Measurements from ENCODE around the gene SLIT2.

Gene SLIT2

GRCh38 chr4:20265726-20266125 lies 14.0 kb downstream of the SLIT2 start:
- H3K9ac ChIP-seq (ENCODE audit: insufficient read length, low read depth), result no peak overlapping the region
- H3K4me3 ChIP-seq (ENCODE audit: insufficient read length, low read depth), result no peak overlapping the region
- H3K4me1 ChIP-seq (ENCODE audit: insufficient read depth, insufficient read length), result no peaks in the 10 kb centered on the region
- no peak for TF ChIP-seq YY1 (IDR thresholded peaks at IDR 0.05; ENCODE audit: insufficient read depth, insufficient read length)
- no peak for TF ChIP-seq SUZ12 (IDR thresholded peaks at IDR 0.05; ENCODE audit: extremely low read depth, insufficient read depth, insufficient read length)
- TF ChIP-seq ZNF274 (IDR thresholded peaks at IDR 0.05; ENCODE audit: low read depth, low read length), result no peak
- H3K27me3 ChIP-seq (ENCODE audit: insufficient read depth, insufficient read length), result no peaks in the 10 kb centered on the region
- no peaks in the 10 kb centered on the region for H3K36me3 ChIP-seq (ENCODE audit: insufficient read depth, insufficient read length, low read length)
- no peaks in the 10 kb centered on the region for H3K9me3 ChIP-seq (ENCODE audit: insufficient read depth, low read length)
- no peak for DNase-seq (ENCODE audit: low read depth, low spot score)

DNA sequence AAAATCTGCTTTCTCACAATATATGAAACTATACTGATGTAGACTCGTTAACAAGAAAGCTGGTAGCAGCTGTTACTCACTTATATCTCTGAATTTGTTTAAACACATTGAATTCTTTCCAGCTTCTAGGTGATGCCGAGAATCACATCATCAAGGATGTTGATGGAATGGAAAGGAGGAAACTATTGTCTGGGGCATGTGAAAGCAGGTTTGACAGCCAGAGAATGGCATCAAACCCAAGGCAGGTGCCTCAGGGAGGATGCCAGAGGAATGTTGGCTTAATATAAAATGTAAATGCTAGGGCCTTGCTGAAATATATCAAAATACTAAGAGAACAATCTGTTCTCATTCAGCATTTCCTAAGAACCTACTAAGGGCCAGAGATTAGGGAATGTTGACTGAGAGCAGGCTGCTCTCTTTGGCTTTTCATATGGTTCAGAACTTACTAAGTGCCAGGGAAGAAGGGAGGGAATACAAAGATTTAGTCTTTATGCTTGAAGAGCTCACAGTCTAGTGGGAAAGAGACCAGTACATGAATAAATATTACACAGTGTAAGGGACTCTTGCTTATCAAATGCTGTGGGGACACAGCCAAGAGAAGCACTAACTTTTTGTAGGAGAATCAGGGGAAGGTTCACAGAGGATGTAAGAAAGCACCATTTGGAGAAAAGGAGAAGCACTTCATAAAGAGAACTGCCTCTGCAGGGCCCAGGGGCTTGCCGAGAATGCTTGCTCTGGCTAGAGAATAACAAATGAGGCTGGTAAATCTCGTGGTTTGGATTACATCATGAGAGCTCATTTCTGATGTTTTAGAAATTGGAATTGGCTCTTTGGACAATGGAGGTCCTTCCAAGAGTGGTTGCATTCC lies 14.7 kb downstream of the SLIT2 start:
- no peak overlapping the region for H3K9ac ChIP-seq (ENCODE audit: insufficient read length, low read depth)
- H3K27me3 ChIP-seq (ENCODE audit: insufficient read depth, insufficient read length), result no peaks in the 10 kb centered on the region
- no peaks in the 10 kb centered on the region for H3K9me3 ChIP-seq (ENCODE audit: insufficient read depth, low read length)
- no peak overlapping the region for H3K4me3 ChIP-seq (ENCODE audit: insufficient read length, low read depth)
- H3K4me1 ChIP-seq (ENCODE audit: insufficient read depth, insufficient read length), result no peaks in the 10 kb centered on the region
- no peaks in the 10 kb centered on the region for H3K36me3 ChIP-seq (ENCODE audit: insufficient read depth, insufficient read length, low read length)
- DNase-seq (ENCODE audit: low read depth, low spot score), result no peak
- TF ChIP-seq ZNF274 (IDR thresholded peaks at IDR 0.05; ENCODE audit: low read depth, low read length), result no peak

DNA sequence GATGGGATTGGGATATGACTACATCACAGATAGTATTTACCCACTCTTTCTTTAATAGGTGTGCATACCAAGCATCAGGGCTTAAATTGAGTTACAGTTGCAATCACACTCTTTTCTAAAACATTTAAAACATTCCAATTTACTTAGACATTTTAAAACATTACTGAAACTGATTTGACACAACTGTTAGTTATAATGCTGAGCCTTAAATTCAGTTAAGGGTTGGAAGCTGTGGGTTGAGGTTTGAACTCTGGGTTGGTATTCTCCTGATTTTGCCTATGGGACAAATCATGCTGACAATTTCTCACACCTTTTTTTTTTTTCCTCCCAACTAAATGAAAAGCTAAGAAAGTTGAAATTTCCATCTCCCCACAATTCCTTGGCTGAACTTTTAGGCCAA lies 16.3 kb downstream of the SLIT2 start:
- no peak overlapping the region for H3K4me3 ChIP-seq (ENCODE audit: insufficient read length, low read depth)
- TF ChIP-seq SUZ12 (IDR thresholded peaks at IDR 0.05; ENCODE audit: extremely low read depth, insufficient read depth, insufficient read length) (no peak), YY1 (IDR thresholded peaks at IDR 0.05; ENCODE audit: insufficient read depth, insufficient read length) (no peak), ZNF274 (IDR thresholded peaks at IDR 0.05; ENCODE audit: low read depth, low read length) (no peak)
- H3K4me1 ChIP-seq (ENCODE audit: insufficient read depth, insufficient read length), result no peaks in the 10 kb centered on the region
- no peaks in the 10 kb centered on the region for H3K27me3 ChIP-seq (ENCODE audit: insufficient read depth, insufficient read length)
- H3K9ac ChIP-seq (ENCODE audit: insufficient read length, low read depth), result no peak overlapping the region
- no peaks in the 10 kb centered on the region for H3K36me3 ChIP-seq (ENCODE audit: insufficient read depth, insufficient read length, low read length)
- no peak for DNase-seq (ENCODE audit: low read depth, low spot score)
- H3K9me3 ChIP-seq (ENCODE audit: insufficient read depth, low read length), result no peaks in the 10 kb centered on the region

DNA sequence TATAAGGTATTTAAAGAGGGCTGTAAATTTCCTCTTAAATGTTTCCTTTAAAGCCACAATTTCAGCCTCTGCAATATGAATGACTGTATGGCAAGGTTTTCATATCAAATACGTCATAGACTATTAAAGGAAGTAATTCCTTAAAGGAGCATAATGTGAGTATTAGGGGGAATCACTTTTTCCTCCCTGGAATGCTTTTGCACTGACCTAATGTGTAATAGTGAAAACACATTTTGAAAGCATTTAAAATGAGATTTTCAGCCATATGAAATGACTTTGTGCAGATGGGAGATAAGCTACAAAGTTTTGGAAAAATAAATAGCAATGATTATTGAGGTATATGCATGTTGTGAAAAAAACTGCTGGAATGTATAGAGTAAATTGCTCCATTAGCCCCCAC lies 17.6 kb downstream of the SLIT2 start:
- Histone ChIP-seq H3K9me3 (ENCODE audit: insufficient read depth, low read length) (no peaks in the 10 kb centered on the region), H3K36me3 (ENCODE audit: insufficient read depth, insufficient read length, low read length) (no peaks in the 10 kb centered on the region), H3K27me3 (ENCODE audit: insufficient read depth, insufficient read length) (no peaks in the 10 kb centered on the region), H3K4me3 (ENCODE audit: insufficient read length, low read depth) (no peak overlapping the region), H3K4me1 (ENCODE audit: insufficient read depth, insufficient read length) (no peaks in the 10 kb centered on the region), H3K9ac (ENCODE audit: insufficient read length, low read depth) (no peak overlapping the region)
- TF ChIP-seq SUZ12 (IDR thresholded peaks at IDR 0.05; ENCODE audit: extremely low read depth, insufficient read depth, insufficient read length) (no peak), YY1 (IDR thresholded peaks at IDR 0.05; ENCODE audit: insufficient read depth, insufficient read length) (no peak), ZNF274 (IDR thresholded peaks at IDR 0.05; ENCODE audit: low read depth, low read length) (no peak)
- no peak for DNase-seq (ENCODE audit: low read depth, low spot score)

DNA sequence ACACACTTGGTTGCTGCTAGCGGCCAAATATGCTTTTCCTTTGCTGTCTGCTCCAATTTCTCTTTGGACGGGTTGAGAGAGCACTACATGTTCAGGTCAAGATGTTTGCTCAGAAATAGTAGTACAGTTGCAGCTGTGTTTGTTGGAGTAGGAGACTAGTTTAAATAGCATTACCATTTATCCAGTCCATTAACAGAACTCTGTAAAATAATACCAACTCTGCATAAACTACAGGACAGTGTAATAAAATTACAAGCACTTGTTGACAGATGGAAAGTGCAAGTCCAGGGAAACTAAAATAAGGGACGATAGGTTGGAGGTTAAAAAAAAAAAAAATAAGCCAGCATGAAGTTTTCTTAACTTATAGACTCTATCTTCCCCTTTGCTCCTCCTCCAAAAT lies 20.2 kb downstream of the SLIT2 start:
- Histone ChIP-seq H3K4me3 (ENCODE audit: insufficient read length, low read depth) (no peak overlapping the region), H3K4me1 (ENCODE audit: insufficient read depth, insufficient read length) (no peaks in the 10 kb centered on the region), H3K36me3 (ENCODE audit: insufficient read depth, insufficient read length, low read length) (no peaks in the 10 kb centered on the region), H3K9ac (ENCODE audit: insufficient read length, low read depth) (no peak overlapping the region), H3K27me3 (ENCODE audit: insufficient read depth, insufficient read length) (no peaks in the 10 kb centered on the region), H3K9me3 (ENCODE audit: insufficient read depth, low read length) (no peaks in the 10 kb centered on the region)
- no peak for DNase-seq (ENCODE audit: low read depth, low spot score)
- TF ChIP-seq SUZ12 (IDR thresholded peaks at IDR 0.05; ENCODE audit: extremely low read depth, insufficient read depth, insufficient read length) (no peak), ZNF274 (IDR thresholded peaks at IDR 0.05; ENCODE audit: low read depth, low read length) (no peak), YY1 (IDR thresholded peaks at IDR 0.05; ENCODE audit: insufficient read depth, insufficient read length) (no peak)

DNA sequence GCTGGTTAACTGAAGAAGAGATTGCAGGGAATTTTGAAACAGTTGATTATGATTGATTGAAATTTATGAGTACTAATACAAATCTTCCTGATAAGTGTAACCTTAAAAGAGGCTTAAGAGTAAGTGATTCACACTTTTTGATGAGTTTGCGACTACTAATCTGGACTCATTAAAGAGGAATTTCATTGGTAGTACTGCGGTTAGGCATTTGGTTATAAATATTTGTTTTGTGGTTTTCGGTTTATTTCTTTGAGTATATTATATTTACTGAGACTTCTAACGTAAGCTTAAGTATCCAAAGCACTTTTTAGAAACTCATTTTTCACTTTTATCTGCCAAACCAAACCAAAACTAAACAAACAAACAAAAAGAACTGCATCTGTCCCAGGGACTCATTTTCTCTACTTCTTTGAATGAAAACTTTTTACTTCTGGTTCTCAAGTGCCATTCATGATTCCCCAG lies 20.7 kb downstream of the SLIT2 start:
- no peaks in the 10 kb centered on the region for H3K4me1 ChIP-seq (ENCODE audit: insufficient read depth, insufficient read length)
- H3K9me3 ChIP-seq (ENCODE audit: insufficient read depth, low read length), result no peaks in the 10 kb centered on the region
- DNase-seq (ENCODE audit: low read depth, low spot score), result no peak
- H3K9ac ChIP-seq (ENCODE audit: insufficient read length, low read depth), result no peak overlapping the region
- H3K36me3 ChIP-seq (ENCODE audit: insufficient read depth, insufficient read length, low read length), result no peaks in the 10 kb centered on the region
- no peaks in the 10 kb centered on the region for H3K27me3 ChIP-seq (ENCODE audit: insufficient read depth, insufficient read length)
- H3K4me3 ChIP-seq (ENCODE audit: insufficient read length, low read depth), result no peak overlapping the region
- TF ChIP-seq ZNF274 (IDR thresholded peaks at IDR 0.05; ENCODE audit: low read depth, low read length), result no peak
- no peak for TF ChIP-seq SUZ12 (IDR thresholded peaks at IDR 0.05; ENCODE audit: extremely low read depth, insufficient read depth, insufficient read length)
- no peak for TF ChIP-seq YY1 (IDR thresholded peaks at IDR 0.05; ENCODE audit: insufficient read depth, insufficient read length)

GRCh38 chr4:20273793-20274192 lies 22.1 kb downstream of the SLIT2 start:
- H3K4me1 ChIP-seq (ENCODE audit: insufficient read depth, insufficient read length), result no peaks in the 10 kb centered on the region
- H3K27me3 ChIP-seq (ENCODE audit: insufficient read depth, insufficient read length), result no peaks in the 10 kb centered on the region
- TF ChIP-seq SUZ12 (IDR thresholded peaks at IDR 0.05; ENCODE audit: extremely low read depth, insufficient read depth, insufficient read length), result no peak
- no peak for TF ChIP-seq YY1 (IDR thresholded peaks at IDR 0.05; ENCODE audit: insufficient read depth, insufficient read length)
- TF ChIP-seq ZNF274 (IDR thresholded peaks at IDR 0.05; ENCODE audit: low read depth, low read length), result no peak
- H3K4me3 ChIP-seq (ENCODE audit: insufficient read length, low read depth), result no peak overlapping the region
- no peaks in the 10 kb centered on the region for H3K9me3 ChIP-seq (ENCODE audit: insufficient read depth, low read length)
- H3K36me3 ChIP-seq (ENCODE audit: insufficient read depth, insufficient read length, low read length), result no peaks in the 10 kb centered on the region
- H3K9ac ChIP-seq (ENCODE audit: insufficient read length, low read depth), result no peak overlapping the region
- no peak for DNase-seq (ENCODE audit: low read depth, low spot score)
